NOMO-1 treated with DMSO at 0.1 percent for 48 hours (cell line): ENCODE data around the gene GAPDHS.
A peak's percentile ranks its signal among the peaks of the same experiment; 100 is the strongest.

Experiments used
- DNase-seq: peaks from one replicate; lab custom pipeline; 2025; ENCODE audit not compliant: unreplicated experiment; lab: John Stamatoyannopoulos, UW

GAPDHS gene

DNA sequence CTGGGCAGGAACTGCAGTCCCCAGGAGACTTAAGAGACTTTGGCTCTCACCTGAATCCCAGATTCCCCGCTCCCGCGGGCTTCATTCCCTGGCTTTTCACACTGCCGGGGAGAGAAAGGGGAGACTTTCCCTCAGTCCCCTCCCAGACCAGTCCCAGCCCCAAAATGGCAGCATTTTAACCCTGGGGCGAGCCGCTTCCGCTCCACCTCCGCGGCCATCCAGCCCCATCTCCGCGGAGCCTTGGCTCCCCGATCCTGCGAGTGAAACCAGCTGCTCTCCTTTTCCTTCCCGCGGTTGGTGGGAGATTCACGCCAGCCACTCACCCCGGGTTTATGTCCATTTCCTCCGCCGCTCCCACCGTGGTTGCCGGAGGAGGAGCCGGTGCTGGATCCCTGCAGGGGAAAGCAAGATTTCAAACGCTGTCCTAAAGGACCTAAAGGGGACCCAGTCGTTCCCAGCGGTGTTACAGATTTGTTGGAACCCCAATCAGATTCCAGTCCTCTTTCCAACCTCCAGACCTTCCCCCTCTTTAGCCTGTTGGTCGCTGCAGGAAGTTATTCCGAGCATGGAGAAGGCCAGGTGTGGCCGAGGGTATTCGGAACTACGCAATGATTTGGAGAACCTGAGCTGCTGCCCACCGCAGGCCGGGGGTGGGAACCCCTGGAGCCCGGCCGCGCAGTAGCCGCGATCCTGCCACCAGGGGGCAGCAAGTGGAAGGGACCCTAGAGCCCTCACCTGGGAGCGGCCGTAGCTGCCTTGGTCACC, 23.2 kb upstream of the GAPDHS start:
- DNase-seq: no peak

DNA sequence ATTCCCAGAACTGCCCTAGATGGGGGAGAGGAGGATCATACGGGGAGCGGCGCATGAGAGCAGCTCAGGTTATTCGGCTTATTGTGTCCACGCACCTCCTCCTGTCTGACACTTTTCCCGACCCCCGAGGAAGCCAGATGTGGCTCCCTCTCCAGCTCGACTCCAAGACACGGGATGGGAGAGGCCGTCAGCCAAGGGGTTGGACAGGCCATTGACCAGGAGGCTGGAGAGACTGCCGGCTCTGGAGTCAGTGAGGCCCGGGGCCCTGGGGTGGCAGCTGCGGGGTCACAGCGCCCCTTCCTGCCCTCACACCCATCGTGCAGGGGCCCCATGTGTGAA, 22.7 kb upstream of the GAPDHS start:
- DNase-seq: no peak

DNA sequence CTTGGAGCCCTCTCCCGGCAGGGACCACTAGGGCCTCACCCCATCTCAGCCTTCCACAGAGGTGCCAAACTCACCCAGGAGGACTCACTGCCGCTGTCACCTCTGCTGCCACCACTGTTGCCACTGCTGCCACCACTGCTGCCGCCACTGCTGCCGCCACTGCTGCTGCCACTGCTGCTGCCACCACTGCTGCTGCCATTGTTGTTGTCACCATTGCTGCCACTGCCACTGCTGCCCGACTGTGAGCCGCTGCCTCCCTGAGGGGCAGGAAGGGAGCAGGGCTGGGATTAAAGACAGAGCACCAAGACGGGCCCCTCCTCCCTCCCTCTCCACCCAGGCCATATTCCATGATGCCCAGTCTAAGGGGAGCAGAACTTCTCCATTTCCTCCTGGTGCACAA, 21.9 kb upstream of the GAPDHS start:
- DNase-seq: no peak

DNA sequence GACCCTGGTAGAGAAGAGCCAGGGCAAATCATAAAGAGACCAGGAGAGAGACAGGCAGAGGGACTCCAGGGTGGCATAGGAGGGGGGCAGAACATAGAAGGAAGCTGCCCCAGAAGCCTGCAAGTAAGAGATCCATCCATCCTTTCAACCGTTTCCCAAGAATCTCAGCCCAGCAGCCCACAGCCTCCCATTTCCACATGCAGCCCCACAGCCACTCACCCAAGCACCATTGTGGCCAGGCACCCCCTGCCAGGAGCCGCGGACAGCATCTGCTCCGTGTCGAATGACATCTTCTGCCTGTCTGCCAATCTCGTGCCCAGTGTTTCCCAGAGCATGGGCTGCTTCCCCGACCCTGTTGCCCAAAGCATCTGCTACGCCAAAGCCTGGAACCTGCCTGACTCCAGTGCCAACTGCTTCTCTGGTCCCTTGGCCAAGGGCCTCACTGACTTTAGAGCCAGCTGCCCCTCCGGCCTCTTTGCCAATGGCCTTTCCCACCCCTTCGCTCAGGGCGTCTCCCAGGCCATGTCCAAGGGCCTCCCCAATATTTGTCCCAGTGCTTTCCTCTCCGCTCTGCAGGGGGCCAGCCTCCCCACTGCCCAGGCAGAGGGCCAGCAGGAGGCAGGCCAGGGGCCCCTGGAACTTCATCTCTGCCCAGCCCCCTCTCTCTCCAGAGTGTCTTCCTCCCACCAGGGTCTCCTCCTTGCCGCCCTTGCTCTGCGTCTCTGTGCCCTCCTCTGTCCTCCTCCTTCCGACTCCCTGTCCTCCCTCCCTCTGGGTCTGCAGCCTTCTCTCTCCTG, 20.2 kb upstream of the GAPDHS start:
- DNase-seq: no peak

DNA sequence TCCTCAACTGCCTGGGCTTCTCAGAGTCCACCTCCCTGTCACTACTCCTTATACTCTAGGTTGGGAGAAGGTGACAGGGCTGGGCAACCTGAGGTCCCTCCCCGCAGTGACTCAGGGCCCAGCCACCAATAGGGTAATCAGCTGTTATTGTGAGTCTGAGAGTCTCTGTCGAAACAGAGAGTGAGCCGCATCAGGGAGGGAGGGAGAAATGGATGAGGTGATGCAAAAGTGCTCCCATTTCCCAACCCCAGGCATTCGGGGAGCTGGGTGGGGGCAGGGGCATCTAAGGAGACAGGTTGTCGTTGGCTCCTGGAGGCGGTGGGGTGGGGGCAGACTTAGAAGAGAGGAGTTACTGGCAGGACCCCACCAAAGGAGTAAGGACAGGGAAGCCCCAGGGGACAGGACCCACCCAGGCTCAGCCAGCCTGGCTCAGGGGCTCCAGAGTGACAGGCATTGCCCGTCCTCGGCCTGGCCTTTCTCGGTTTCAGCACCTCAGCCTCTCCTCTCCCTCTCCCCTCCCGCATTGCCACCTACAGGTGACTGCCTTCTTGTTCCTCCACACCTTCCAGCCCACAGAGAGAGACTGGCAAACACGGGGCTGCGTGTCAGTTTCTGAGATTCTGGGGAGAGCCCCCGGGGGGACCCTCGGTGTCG, 19.5 kb upstream of the GAPDHS start, which contains the start of gene DMKN:
Gene DMKN (minus strand): TSS at position 22 of the 654 bp plus-strand sequence. CDS start 174 bp downstream, outside the sequence.
- no peak for DNase-seq

DNA sequence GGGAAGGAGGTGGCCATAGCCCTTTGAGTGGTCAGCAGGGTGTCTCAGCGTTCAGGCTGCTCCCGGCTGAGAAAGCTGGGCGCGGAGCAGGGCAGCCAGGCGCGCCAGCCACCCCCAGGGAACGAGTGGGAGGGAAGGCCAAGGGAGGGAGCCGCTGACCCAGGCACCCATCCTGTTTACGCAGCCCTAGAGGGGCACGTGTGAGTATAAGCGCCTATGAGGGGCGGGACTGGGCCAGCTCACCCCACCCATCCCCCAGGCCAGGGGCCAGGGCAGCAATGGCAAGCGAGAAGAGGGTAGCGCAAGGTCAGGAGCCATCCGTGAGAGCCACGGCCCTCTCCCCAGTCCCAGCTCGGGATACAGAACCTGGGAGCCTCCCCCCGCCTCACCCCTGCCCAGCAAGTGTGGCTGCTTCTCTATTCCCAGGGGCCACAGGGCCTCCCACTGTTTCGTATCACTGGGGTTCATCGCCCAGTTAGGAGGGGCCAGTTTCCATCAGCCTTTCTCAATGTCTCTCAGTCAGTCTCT, 18.9 kb upstream of the GAPDHS start:
- DNase-seq: no peak

DNA sequence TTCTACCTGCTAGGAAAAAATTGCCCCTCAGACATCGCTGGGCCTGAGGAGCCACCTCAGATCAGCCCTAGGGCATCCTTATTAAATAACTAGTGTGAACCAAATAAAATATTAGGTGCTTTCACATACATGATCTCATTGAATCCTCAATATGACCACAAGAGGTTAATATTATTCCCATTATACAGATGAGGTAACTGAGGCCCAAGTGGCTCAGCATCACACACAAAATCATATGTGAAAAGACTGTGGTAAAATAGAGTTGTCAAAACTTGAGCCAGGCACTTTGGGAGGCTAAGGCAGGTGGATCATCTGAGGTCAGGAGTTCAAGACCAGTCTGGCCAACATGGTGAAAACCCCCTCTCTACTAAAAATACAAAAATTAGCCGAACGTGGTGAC, 16.9 kb upstream of the GAPDHS start:
- DNase-seq: no peak

DNA sequence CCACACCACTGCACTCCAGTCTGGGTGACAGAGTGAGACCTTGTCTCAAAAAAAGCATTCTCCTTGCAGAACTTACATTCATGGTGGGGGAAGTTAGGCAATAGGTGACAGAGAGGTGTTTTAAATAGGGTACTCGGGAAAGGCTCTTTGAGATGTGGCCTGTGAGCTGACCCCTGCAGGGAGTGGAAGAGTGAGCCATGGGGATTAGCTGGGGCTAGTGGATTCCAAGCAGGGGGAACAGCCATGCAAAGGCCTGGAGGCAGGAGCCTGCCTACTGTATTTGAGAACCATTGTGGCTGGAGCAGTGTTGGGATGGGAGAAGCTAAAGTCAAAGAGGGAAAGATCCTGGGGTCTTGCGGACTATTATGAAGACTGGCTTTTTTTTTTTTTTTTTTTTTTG, 15.9 kb upstream of the GAPDHS start:
- no peak for DNase-seq

DNA sequence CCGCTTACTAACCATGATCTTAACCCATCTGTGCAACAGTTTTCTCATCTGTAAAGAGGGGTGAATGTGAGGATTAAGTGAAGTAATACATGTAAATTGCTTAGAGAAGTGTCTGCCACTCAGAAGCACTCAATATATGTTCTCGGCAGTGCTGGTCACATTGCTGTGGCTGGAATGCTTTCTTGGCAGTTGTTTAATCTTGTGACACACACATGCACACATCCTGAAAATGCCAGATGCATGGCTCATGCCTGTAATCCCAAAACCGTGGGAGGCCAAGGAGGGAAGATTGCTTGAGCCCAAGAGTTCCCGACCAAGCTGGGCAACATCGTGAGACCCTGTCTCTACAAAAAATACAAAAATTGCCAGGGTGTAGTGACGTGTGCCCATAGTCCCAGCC, 14.9 kb upstream of the GAPDHS start:
- no peak for DNase-seq

DNA sequence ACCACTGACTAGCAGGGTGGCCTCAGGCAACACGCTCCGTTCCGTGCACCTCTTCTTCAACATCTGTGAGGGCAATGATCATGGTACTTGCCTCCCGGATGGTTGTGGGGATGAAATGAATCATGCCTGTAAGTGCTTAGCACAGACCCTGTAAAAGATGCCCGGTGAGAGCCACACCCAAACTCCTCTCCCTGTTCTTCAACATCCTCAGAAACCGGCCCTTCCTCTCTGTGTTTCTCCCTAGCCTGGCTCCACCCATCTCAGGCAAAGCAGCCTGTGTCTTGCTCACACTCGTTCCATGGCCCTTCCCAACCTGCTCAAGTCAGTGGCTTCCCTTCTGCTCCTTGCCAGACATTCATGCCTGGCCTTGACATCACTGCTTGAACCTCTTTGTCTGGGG, 14.0 kb upstream of the GAPDHS start:
- DNase-seq: no peak

DNA sequence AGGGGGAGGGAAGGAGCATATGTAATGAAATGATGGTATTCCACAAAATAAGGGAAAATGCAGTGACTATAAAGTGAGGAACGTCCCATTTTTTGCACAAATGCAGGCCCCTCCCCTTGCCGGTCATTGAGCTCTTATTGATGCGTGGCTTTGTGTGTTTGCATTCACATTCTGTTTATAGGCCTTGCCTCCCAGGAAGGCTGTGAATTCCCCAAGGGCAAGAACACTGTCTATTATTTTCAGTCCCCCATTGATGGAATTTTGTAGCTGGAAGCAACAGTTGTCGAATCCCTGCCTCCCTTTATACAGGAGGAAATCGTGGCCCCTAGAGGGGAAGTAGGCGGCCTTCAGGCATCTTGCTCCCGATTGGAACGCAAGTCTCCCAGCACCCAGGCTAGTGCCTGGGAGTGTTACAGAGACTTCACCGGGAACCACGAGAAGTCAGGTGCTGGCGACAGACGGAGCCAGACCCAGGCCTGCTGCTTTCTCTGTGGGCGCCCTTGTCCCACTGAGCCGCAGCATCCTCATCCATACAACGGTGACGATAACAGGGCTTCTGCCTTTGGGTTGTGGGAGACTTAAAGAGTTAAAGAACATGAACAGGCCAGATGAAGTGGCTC, 12.0 kb upstream of the GAPDHS start:
- DNase-seq: no peak

DNA sequence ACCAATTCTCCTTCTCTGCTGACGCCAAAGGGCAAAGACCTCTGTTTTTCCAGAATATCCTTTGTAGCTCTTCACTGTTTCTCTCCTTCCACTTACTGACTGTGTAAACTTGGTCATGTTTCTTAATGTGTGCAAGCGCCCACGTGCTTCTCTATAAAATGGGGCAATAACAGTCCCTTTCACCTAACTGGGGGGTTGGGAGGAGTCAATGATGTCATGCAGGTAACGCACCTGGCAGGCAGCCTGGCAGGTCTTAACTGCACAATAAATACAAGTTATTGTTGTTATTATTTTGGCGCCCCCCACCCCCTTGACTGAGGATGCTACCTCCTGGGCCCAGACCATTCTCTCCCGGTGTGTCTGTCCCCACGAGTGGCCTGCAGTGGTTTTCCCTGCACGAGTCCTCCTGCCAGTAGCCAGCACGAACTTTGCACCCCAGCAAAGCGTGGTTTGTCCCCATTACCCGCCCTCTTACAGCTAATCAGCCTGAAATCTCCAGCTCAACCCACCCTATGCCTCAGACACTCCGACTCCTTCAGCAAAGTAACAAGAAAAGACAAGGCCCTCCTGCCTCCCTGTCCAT, 10.4 kb upstream of the GAPDHS start:
- DNase-seq: no peak

DNA sequence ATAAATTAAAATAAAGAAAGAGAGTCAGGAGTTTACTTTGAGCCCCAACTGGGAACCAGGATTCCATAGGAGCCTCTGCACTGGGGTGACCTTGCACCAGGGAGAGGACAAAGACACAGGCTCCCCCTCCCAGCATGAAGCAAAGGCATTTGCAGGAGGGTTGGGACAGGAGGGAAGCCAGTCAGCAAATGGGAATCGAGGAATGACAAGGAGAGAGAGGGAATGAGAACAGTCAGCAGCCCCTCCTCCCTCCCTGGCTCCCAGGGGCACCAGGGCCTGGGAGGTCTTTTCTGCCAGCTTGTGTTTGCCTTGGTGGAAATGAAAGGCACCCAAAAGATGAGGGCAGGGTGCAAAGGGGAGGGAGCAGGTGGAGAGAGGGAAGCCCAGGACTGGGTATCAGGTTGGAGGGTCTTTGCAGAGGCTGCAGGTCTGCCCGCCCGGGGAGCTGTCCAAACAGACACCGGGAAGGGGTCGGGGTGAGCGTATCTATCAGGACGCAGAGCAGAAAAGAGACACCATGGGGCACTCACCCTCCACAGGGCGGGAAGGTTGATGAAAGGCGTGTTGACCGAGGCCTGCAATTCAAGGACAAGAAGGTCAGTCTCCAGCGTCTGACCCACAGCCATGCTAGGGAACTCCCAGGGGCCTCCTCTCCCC, 8.9 kb upstream of the GAPDHS start:
- DNase-seq: no peak

DNA sequence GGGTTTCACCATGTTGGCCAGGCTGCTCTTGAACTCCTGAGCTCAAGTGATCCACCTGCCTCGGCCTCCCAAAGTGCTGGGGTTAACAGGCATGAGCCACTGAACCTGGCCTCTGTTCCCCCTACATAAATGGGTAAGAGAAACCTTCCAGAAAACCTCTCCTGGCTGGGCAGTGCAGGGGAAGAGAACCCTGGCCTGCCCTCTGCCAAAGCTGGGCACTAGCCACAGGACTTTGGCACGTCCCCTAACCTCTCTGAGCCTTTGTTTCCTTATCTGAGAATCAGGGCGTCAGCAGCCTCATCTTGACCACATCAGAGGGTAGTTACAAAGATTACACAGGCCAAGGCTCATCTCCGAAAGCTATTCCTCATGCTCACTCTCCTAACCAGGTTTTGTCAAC, 7.4 kb upstream of the GAPDHS start:
- DNase-seq: no peak

DNA sequence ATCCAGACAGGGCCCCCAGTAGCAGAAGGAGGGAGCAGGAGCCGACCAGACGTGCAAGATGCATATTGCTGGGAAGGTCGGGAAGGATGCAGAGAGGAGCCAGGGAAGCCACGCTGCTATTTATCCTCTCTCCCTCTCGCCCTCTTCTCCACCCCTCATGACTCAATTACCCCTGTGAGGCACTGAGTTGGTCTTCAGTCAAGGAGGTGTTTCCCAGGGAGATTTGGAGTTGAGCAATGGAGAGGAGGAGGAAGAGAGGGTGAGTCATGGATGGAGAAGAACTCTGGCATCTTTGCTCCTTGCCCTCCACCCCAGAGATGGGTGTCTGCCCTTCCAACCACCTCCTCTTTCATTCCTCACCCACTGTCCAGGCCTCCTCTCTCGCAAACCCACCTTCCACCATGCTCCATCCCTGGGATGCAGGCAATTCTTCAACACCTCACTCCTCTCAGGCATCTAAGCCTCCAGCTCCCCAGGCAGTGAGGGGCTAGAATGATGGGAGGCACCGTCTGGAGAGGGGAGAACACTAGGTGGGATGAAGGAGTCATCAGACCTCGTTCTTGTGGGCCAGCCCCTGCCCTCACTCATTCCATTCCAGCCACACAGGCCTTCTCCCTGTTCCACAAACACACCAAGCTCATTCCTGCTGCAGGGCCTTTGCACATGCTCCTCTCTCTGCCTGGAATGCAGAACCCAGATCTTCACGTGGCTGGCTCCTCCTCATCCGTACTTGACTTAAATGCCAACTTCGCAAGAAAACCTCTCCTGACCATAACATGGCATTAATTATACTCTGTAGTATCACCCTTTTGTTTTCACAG, 4.8 kb upstream of the GAPDHS start, which contains the start of gene SBSN:
Gene SBSN (minus strand): TSS at position 94 of the 821 bp plus-strand sequence. CDS start 30 bp downstream, at position 64.
- no peak for DNase-seq

DNA sequence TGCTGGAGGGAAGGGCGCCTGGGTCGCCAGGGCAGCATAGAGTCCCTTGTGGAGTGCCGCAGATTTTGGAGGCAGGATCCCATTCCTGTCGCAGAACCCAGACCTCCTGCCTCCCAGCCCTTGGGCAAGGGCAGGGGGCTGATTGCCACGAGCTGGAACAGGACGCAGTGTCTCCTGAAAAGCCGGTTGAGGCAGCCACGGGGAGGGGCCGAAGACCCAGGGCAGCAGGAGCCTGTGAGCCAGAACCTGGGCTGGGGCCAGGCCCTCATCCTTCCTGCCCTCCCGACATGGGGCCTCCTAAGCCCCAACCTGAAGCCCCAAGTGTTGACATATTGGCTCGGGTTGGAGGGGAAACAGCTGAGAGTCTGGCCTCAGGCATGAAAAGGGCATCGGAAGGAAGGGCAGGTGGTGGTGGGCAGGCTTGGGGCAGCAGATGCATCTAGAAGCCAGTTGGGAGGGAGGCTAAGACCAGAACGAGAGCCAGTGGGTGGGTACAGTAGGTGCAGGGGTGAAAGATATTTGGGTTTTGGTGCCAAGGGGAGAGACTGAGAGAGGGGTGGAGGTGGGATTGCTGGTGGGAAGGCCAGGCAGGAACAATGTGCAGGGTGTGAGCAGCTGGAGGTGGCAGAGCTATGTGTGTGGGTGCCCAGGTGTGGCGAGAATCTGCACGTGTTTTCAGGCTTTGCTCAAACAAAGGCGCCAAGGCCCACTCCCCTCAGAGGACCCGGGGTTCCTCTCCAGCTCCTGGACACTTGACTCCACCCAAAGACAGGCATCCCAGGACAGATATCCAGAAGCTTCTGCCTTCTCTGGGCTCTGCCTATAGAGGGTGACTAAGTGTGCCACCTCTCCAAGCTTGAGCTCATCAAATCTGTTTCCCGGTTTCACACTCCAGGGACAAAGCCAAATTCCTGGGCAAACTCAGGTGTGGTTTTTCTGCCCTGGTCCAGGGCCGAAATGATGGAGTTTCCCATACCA, 3.7 kb upstream of the GAPDHS start:
- DNase-seq: no peak

DNA sequence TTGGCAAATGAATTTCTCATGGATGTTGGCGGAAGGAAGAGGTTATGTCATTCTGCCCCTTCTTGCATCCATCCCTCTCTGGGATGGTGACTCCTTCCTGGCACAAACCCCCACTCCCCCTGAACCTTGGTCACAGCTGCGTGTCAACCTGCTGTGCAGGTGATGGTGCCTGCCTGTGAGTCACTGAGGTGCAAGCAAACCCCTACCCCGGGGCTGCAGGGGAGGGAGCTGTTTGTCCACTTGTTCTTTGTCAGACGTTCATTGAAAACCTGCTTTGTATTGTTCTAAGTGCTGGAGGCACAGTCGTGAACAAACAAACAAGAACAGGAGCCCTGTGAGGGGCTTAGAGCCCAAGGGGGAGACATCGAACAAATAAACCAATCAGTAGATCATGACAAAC, 2.0 kb upstream of the GAPDHS start:
- no peak for DNase-seq

DNA sequence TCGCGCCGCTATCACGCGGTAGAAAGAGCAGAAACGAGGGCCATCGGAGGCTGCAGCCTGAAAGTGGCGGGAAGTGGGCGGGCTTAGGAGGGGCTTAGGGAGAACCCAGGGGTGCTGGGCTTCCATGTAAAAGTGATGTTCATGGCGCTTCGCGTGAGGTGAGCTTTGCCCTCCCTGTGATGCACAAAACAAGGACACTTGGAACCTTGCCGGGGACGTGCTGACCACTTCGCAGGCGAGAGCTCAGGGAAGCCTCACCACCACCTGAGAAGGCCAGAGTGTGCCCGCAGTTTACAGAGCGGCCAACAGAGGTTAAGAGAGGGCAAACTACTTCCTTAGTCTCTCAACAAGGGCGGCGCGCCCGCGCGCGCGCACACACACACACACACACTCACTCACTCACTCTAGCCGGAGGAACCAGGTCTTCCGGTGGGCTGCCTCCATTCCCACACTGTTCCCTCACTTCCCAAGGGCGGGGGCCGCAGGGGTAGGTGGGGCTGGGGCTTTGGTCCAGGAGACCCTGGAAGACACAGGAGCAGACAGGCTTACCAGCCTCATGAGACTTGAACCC, 651 bp downstream of the GAPDHS start:
- peak; percentile 43 for DNase-seq
